Measurements from ENCODE around the gene OR3A1.
"Not testable (repeated sequence)": the region's sequence is repeated elsewhere in the genome, so short reads cannot be mapped to it uniquely, and the experiment has no call there.

Gene OR3A1, protein sequence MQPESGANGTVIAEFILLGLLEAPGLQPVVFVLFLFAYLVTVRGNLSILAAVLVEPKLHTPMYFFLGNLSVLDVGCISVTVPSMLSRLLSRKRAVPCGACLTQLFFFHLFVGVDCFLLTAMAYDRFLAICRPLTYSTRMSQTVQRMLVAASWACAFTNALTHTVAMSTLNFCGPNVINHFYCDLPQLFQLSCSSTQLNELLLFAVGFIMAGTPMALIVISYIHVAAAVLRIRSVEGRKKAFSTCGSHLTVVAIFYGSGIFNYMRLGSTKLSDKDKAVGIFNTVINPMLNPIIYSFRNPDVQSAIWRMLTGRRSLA

DNA sequence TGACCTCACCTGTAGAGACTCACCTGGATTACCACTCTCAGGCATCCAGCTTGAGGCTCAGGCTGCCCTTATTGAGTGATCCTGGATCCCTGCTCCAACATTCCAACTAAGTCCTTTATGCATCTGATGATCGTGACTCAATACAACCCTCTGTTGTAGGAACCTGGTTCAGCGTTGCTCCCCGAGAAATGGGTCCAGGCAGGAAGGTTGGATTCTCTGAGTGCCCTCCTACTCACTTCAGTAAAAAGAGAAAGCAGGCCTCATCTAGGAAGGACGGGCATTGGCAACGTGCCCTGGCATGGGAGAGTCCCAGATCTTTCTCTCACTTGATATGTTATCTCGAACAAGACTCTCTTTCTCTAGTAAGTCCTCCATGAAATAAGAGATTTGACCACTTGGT, at the start of gene OR3A1:
Gene OR3A1, minus strand, starts transcription at position 101 of the 400 bp plus-strand sequence. CDS start 5,778 bp downstream, outside the sequence.
- no peak for DNase-seq

DNA sequence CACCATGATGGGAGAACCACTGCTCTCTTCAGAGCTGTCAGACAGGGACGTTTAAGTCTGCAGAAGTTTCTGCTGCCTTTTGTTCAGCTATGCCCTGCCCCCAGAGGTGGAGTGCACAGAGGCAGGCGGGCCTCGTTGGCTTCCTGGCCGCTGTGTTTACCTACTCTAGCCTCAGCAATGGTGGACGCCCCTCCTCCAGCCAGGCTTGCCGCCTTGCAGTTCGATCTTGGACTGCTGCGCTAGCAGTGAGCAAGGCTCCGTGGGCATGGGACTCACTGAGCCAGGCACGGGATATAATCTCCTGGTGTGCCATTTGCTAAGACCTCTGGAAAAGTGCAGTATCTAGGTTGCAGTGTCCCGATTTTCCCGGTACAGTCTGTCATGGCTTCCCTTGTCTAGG, 44.6 kb upstream of the OR3A1 start:
- DNase-seq = not testable (repeated sequence)

DNA sequence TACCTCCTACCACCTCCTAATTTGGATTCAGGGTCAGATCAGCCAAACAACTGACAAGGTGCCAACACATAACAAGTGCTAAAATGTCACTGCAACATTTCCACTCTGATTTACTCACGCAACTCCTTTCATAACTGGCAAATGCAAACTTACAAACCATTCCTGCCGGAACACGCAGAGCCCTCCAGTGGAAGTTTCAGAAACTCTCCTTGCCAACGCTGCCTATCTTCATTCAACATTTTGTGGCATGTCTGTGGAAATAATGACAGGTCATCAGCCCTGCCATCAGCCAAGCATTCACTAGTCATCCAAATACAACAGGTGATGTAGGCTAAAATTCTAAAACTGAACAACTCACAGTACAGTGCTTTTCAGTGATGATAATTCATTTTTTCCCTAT, 37.7 kb upstream of the OR3A1 start:
- no peak for DNase-seq

DNA sequence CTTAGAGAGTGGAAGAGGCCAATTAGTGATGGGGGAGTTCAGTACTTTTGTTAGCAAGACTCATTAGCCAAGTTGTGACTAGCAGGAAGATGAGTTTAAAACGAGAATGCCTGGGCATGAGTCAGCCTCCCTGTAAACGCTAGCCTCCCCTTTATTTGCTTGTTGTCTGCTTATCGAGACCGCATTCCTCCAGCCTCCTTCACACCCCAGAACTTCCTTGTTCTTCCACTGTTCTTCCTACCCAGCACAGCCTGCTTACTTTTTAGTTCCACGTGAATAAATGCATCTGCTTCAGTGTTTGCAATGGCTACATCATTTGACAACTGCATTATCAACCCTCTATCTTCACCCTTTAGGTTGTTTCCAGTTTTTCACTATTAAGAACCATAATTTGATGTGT, 20.2 kb upstream of the OR3A1 start:
- no peak for DNase-seq

DNA sequence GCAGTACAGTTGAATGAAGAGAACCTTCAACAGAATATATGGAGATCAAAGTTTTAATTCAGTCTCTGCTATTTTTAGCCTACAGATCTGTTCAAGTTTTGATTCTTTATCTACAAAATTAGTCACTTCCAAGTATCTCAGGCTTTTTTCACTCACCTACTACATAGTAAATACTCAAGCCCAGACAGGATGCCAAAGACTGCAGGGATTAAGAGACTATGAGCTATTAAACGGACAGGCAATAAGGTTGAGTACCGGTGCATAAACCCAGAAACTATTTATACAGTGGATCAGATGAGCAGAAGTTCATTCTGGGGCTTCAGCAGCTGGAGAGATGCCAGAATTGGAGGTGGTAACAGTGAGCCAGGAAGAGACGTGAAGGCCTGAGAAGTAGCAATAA, 18.7 kb upstream of the OR3A1 start:
- no peak for DNase-seq

DNA sequence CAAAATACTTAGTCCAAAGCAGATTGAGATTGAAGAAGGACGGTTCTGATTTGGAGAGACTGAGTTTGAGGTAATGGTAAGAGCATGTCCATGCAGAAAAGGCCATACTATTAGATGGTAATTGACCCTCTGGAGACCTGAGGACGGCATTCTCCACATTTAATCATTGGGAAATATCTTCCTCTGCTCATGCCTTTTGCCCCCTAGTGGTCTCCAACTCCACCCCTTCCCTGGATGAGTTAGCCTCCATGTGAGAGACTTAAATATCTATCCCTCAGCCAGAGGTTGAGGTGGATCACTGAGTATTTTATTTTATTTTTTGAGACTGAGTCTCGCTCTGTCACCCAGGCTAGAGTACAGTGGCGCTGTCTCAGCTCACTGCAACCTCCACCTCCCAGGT, 10.4 kb upstream of the OR3A1 start:
- DNase-seq = no peak

DNA sequence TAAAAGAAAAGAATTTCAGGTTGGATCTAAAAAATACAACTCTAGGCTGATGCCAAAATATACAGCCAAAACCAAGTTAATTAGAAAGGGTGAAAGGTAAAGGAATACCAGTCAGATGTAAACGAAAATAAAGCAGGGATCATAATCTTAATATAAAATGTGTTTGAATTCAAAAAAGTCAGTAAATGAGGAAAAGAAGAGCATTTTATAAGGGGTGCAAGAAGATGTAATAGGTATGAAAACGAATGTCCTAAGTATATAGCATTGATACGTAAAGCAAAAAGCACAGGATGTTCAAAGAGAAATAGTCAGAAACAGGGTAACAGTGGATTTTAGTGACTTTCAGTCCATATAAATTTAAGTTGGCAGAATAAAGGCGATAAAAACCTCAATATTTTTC, 2.5 kb downstream of the OR3A1 start:
- no peak for DNase-seq

DNA sequence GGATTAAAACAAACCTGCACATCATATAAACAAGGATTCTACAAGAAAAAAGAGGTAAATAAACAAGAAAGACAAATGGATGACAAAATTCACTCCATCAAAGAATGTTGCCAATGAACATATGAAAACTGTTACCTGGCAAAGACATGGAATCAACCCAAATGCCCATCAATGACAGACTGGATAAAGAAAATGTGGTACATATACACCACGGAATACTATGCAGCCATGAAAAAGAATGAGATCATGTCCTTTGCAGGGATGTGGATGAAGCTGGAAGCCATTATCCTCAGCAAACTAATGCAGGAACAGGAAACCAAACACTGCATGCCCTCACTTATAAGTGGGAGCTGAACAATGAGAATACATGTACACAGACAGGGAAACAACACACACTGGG, 4.6 kb downstream of the OR3A1 start:
- DNase-seq = not testable (repeated sequence)

DNA sequence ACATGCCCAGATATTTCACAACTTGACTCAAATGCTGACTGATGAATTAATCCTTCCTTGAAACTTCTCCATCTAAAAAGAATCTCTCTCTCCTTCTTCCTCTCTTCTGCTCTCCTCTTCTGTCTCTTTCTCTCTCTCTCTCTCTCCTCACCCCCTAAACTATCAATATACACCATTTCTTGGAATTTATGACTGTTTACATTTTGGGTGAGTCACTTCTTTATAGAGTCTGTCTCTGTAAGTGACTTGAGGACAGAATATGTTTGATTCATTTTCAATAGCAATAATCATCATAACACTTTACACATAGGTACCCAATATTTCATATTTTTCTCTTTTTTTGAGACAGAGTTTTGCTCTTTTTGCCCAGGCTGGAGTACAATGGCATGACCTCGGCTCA, 15.3 kb downstream of the OR3A1 start:
- no peak for DNase-seq

DNA sequence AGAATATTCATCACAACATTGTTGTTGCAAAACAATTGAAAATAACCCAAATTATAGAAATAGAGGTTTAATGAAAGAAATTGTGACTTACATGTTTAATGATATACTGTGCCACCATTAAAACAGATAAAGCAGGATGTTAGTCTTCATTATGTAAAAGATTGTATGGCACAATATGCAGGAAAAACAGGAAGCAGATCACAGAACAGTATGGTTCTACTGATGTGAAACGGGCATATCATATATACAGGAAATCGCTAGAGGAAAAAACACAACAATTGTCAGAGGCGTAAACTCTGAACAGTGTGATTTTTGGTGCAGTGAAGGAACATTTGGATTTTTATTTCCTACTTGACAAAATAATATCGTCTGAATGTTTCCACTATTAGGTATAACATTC, 22.0 kb downstream of the OR3A1 start:
- DNase-seq = no peak

DNA sequence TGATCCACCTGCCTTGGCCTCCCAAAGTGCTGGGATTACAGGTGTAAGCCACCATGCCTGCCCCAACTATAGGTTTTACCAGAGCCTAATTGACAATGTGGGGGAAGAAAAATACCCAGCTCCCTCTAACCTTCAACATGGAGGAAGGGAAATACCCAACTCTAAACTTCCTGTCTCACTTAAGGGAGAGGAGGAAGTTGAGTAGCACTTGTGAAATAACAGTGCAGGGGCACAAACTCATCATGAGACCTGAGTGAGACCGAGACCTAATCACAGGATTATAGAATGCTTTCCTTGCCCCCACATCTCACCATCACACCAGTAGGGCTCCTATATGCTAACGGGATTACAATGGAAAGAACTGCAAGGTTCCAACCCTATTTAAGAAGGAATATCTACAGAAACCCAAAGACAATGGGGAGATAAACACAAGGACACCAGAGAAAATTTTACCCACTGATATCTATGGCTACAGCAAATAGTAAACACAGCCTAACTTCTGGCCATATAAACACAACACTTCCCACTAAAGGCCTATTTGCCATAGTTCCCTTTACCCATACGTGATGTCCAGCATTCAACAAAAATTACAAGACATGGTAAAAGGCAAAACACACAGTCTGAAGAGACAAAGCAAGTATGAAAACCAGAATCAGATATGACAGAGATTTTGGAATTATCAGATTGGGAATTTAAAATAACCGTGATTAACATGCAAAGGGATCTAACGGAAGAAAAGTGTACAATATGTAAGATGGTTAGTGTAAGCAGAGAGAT, 26.9 kb downstream of the OR3A1 start:
- no peak for DNase-seq

DNA sequence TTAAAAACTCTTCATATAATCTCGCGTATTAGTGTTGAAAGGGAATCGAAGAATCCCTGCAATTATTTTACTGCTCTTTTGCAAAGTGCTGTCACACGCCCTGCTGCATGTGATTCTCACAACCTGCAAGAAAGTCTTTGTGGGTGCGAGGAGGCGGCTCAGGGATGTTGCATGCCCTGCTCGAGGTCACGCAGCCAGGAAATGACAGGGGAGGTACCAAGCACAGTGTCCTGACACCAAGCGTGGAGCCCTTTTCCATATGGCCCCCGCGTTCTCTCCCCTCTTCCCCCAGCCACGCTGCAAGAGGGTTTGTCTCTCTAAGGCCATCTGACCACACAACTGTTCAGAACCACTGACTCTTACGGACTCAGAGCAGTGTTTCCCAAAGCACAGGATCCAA, 37.6 kb downstream of the OR3A1 start:
- no peak for DNase-seq

DNA sequence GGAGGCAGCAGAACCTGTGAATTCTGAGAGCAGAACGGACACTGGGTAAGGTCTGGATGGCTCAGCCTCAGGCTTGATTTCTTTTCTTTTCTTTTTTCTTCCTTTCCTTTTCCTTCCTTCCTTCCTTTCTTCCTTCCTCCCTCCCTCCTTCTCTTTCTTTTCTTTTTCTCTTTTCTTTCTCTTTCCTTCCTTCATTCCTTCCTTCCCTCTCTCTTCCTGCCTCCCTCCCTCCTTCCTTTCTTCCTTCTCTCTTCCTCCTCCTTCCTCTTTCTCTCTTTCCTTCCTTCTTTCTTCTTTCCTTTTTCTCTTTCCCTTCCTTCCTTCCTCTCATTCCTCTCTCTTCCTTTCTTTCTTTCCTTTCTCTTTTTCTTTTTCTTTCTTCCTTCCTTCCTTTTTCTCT, 38.0 kb downstream of the OR3A1 start:
- DNase-seq = no peak

DNA sequence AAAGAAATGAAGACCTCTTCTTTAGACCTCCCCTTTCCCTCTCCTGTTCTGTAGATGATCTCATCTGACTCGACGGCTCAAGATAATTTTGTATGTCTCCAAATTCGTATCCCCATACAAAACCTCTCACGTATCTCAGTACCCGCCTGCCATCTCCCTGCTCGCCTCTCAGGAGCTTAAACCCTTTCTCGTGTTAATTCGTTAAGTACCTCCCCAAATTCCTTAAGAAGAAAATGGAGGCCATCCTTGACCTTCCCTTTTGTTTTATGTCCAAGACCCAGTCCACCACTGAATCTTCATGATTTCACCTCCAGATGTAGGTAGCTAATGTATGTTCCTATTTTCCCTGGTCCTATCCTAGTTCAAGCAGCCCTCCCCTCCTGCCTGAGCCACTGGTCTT, 41.6 kb downstream of the OR3A1 start:
- no peak for DNase-seq

DNA sequence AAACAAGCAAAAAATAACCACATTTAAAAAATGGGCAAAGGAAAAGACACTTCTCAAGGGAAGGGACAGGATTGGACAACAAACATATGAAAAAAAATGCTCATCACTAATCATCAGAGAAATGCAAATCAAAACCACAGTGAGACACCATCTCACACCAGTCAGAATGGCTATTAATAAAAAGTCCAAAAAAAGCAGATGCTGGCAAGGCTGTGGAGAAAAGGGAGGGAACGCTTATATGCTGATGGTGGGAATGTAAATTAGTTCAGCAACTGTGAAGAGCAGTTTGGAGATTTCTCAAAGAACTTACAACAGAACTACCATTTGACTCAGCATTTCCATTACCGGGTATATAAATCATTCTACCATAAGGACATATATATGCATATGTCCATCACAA, 49.1 kb downstream of the OR3A1 start:
- DNase-seq = not testable (repeated sequence)

DNA sequence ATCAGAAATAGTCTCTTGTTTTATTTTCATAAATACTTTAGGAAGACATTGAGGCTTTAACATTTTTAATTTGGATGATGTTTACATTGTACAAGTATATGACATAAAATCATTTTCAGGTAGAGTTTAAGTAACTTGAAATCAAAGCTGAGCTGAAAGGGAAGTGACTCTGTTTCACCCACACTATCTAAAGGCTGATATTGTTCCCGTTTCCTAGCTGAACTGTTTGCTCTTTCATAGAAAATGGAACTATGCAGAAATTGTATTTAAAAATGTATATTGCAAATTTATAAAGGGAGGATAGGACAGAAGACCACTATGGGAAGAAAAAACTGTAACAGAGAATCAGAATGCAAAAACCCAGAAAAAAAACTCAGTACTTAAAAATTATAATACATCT, 53.3 kb downstream of the OR3A1 start:
- not testable (repeated sequence) for DNase-seq

DNA sequence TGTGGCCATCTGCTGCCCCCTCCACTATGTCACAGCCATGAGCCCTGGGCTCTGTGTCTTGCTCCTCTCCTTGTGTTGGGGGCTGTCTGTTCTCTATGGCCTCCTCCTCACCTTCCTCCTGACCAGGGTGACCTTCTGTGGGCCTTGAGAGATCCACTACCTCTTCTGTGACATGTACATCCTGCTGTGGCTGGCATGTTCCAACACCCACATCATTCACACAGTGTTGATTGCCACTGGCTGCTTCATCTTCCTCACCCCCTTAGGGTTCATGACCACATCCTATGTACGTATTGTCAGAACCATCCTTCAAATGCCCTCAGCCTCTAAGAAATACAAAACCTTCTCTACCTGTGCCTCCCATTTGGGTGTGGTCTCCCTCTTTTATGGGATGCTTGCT, 57.1 kb downstream of the OR3A1 start:
- DNase-seq = not testable (repeated sequence)
